Stimulated activated CD8-positive, alpha-beta memory T cell treated with anti-CD3 and anti-CD28 coated beads, Interleukin-7, amount 100 ng/mL, for 24 hours (primary cell): ENCODE data around the gene ZDHHC14.

Experiments used
- DNase-seq: peaks from one replicate; pipeline ENCODE4 v3.0.0-alpha.2; 2020; ENCODE audit warnings: low read depth

ZDHHC14 gene

DNA sequence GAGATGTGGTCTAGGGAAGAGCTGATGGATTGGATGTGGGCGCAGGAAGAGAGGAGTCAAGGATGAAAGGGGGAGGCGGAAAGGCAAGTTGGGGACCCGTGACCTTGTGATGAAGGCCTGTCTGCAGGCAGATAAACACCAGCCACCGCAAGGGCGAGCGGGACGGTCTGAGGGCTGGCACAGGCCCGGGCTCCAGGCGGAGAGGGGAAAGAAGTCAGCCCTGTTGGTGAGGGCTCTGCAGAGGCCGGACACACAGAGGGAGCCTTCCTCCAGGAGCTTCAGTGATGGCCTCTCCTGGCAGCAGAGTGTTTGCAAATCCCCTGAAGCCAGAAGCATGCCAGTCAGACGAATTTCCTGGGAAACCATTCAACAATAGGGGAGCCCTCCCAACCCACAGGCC is 112.2 kb downstream of the ZDHHC14 start:
- DNase-seq = no peak

DNA sequence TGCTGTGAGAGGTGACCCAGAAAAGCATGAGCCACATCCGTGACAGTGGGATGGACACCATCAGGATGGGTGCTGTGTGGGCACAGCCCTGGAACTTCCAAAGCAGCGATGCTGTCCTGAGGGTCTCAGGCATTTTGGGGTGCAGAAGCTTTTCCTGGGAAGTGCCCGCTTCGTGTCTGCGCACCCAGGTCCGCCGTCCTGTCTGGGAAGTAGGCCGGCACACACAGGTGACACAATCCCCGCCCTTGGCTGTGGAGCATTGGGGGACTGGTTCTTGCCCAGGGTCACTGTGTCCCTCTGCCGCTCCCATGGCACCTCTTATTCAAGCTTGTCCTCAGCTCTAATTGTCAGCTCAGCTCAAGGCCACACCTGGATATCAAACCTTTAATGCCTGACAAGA is 112.6 kb downstream of the ZDHHC14 start:
- no peak for DNase-seq

GRCh38 chr6:157494132-157494710 is 113.2 kb downstream of the ZDHHC14 start:
- DNase-seq = no peak

DNA sequence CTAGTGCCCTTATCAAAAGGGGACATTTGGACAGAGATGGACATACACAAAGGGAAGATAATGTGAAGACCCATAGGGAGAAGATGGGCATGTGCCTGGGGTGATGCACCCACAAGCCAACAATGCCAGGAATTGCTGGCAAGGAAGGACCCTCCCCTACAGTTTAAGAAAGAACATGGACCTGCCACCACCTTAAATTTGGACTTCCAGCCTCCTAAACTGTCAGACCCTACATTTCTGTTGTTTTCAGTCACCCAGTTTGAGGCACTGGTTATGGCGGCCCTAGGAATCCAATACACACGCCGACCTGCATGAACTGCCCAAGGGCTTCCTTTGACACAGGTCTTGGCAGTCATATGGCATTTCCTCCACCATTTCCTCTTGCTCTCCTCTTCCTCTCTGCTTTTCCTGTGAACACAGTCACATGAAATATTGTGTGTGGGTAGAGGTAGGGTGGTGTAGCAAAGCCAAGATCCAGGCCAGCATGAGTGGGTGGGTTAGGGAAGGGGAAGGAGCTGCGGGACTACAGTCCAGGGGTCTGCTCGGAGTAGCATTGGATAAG is 115.6 kb downstream of the ZDHHC14 start:
- no peak for DNase-seq

- DNase-seq = no peak
Measured at GRCh38 chr6:157497579-157497978, 116.6 kb downstream of the ZDHHC14 start.

- DNase-seq = no peak
Measured at GRCh38 chr6:157498817-157499216, 117.8 kb downstream of the ZDHHC14 start.

- no peak for DNase-seq
Measured at GRCh38 chr6:157500022-157500421, 119.0 kb downstream of the ZDHHC14 start.

- no peak for DNase-seq
Measured at GRCh38 chr6:157503018-157503747, 122.2 kb downstream of the ZDHHC14 start.

DNA sequence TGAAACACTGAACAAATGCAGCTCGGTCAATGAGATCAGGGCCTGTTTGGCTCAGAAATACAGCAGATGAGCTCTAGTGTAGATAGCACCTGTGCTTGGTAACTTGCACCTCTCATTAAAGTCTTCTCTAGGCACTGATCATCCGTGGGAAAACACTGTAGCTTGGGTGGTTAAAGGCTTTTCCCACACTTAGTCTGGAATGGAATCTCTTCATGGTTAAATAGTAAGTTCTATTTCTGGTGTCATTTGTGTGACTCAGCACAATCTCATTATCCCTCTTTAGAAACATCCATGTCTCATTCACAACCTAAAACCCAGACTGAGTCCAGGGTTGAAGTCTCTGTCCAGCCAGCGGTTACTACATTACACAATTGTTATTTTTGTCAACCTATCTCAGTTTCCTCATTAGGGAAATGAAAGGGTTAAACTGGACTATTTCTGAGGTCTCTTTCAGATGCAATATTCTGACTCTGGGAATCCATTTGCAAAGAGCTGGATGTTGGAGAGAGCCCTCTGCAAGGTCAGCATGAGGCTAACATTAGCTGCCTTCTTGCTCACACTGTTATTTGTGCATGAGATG is 125.0 kb downstream of the ZDHHC14 start:
- no peak for DNase-seq

DNA sequence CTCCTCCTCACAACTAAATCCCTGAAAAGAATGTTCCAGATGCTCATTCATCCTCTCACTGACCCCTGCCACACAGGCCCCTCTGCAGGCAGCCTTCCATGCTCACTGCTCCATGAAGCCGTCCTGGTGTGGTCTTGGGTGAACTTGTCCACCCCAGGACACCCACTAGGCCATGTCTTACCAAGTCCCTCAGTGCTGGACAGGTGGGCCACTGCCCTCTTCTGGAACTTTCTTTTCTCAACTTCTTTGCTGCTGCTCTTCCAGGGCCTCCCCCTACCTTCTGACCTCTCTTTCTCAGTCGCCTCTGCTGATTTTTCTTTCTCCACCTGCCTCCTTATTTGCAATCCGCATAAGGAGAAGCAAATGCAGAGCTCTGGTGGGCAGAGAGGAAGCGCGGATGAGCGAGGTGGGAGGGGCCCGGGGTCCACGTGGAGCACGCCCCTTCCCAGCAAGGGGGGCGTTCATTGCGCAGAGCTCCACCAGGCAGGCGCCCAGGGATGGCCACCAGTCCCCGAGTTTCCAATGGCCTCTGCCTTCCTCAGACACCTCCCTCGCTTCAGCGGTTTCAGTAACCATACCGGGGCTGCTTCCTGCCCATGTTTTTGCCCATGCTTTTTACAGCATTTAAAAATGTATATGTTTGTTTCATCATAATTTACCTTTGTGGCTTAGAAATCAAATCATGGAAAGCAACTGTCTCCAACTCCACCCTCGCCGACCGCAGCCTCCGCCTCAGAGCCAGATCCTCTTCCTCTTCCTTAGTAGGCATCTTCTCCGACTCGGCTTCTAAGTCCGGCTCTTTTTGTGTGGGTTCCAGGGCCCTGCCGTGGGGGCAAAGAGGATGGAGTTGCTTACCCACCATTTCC is 129.6 kb downstream of the ZDHHC14 start:
- no peak for DNase-seq

- no peak for DNase-seq
Measured at GRCh38 chr6:157511682-157512381, 130.8 kb downstream of the ZDHHC14 start.

DNA sequence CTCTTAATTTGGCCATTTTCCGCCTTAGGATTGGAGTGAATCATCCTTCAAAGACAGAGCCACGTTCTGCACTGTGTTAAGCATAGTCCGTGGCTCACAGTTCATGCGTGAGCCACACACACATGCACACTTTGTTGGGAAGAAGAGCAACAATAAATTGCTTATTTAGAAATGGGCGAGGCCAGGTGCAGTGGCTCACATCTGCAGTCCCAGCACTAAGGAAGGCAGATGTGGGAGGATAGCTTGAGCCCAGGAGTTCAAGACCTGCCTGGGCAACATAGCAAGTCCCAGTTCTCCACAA is 131.3 kb downstream of the ZDHHC14 start:
- no peak for DNase-seq

- no peak for DNase-seq
Measured at GRCh38 chr6:157513004-157513603, 132.1 kb downstream of the ZDHHC14 start.

DNA sequence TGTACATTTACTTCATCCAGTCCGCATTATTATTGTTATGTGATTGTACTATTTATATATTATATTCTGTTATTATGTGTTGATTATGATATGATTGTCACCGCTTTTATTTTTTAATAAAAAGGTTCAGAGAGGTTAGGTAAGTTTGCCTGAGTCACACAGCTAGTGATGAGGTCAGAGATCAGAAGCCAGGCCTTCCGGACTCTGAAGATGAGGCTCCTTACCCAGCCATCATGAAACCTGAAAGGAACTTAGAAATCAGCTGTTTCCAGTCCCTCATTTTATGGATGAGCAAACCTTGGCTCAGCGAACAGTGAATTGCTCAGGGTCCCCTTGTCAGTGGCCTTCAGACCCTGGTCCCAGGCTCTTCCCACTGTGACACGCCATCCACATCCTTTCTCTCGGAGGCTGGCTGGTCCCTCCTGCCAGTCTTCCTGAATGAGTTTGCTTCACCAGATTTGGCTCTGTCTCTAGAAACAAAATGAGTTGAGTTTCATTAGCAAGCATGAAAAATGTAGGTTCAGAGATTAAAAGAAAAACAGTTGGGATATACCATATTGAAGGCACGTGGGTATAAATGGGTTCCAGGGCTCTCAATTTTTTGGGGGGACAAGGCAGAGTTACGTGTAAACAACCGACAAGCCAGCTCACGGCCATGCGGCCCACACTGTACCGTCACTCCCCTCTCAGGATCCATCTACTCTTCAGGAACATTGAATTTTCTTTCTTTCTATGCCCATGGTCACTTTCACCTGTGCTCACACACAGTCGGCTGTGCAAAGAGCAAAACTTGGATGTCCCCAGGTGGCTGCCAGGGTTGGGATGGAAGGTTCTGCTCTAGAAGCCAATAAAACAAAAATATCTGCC is 132.9 kb downstream of the ZDHHC14 start:
- no peak for DNase-seq

DNA sequence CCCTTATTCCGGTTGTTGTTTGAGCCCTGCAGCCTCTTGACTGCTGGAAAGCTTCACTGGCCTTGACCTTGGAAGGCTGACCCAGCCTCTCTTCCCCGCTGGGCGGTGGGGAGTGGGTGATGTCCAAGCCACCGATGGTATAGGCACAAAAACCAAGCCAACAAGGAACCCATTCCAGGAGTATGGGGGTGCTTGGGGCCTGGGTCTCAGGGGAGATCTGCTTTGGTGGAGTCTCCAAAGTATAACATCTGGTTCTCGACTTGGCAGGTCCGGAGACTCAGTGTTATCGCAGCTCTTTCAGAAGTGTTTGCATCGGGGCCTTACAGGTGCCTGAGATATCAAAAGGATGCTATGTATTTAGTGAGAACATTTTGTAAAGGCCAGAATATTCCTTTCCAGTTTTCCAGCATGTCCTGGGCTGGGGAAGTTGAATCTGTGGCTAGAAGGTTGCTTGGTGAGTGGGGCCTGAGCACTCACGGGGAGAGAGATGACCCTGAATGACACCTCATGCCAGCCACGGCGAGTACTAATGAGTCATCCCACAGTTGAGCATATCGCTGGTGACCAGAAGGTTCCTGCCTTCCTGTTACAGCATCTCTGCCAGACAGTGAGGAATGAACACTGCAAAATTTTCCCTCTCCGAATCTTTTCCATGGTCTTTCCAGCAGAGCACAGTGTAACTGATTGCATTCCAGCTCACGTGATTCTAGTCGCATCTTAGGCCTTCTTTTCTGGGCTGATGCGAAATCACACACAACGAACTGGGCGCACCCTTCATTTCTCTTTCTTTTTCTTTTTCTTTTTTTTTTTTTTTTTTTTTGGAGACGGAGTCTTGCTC is 133.9 kb downstream of the ZDHHC14 start:
- no peak for DNase-seq

DNA sequence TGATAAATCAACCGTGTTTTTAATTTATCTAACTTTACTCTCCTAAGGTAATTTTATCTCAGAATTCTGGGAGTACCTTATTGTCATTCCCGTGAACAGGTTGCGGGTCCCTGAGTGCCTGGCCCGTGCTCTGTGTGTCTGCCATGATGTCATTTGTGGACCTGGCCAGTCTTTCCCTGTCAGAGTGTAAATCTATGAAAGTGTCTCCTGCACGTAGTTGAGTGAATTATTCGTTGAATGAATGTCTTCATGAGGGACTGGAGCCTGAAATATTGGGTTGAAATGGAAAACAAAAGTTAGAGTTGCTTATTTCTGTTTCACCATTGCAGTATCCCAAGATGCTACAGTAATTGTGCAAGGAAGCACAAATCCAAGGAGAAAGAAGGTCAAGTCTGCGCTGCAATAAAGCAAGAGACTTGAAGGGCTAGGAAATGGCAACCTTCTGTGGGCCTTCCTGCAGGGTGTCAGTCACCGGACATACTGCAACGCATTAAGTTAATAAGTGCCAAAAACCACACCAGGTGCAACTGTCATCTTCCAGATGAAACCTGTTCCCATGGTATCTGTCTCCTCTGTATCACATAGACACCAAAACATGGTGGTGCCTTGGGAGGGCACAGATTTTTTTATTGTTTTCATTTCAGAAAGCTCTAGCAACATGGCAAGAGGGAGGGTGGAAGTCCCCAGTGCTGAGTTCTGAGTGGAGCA is 135.5 kb downstream of the ZDHHC14 start:
- no peak for DNase-seq

GRCh38 chr6:157517601-157518359 is 136.8 kb downstream of the ZDHHC14 start:
- DNase-seq = no peak
